ENCODE data around the gene COASY.
A peak's percentile ranks its signal among the peaks of the same experiment; 100 is the strongest.

The COASY gene

GRCh38 chr17:42609814-42610801 lies 48.2 kb downstream of the COASY start:
- H3K4me3 ChIP-seq (ENCODE audit: low read depth, low read length) = peak overlapping the region; percentile 90

GRCh38 chr17:42612013-42612412 lies 50.1 kb downstream of the COASY start:
- TF ChIP-seq, protein P1, sequence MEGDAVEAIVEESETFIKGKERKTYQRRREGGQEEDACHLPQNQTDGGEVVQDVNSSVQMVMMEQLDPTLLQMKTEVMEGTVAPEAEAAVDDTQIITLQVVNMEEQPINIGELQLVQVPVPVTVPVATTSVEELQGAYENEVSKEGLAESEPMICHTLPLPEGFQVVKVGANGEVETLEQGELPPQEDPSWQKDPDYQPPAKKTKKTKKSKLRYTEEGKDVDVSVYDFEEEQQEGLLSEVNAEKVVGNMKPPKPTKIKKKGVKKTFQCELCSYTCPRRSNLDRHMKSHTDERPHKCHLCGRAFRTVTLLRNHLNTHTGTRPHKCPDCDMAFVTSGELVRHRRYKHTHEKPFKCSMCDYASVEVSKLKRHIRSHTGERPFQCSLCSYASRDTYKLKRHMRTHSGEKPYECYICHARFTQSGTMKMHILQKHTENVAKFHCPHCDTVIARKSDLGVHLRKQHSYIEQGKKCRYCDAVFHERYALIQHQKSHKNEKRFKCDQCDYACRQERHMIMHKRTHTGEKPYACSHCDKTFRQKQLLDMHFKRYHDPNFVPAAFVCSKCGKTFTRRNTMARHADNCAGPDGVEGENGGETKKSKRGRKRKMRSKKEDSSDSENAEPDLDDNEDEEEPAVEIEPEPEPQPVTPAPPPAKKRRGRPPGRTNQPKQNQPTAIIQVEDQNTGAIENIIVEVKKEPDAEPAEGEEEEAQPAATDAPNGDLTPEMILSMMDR (IDR thresholded peaks at IDR 0.05; ENCODE audit: borderline replicate concordance, insufficient read depth, low read depth, low read length) = no peak
- H3K4me3 ChIP-seq (ENCODE audit: low read depth, low read length) = no peak overlapping the region

GRCh38 chr17:42613699-42614295 lies 51.8 kb downstream of the COASY start:
- TF ChIP-seq, protein P1 (IDR thresholded peaks at IDR 0.05; ENCODE audit: borderline replicate concordance, insufficient read depth, low read depth, low read length) = no peak

More at GRCh38 chr17:42613699-42614295, 51.8 kb downstream of the COASY start:
- H3K4me3 ChIP-seq (ENCODE audit: low read depth, low read length) = no peak overlapping the region

All from GM12875 (cell line).